ENCODE data around the gene COL4A1.
A peak's percentile ranks its signal among the peaks of the same experiment; 100 is the strongest.

Gene COL4A1

GRCh38 chr13:110103534-110103933 lies 203.4 kb downstream of the COL4A1 start:
- no peak for DNase-seq (ENCODE audit: low read depth in 1 of 2, low spot score in 1 of 2)
- TF ChIP-seq CTCF (IDR thresholded peaks at IDR 0.05; ENCODE audit: insufficient read depth, low read length) (no peak), POLR2AphosphoS5 (IDR thresholded peaks at IDR 0.05; ENCODE audit: low read depth) (no peak), SPI1 (IDR thresholded peaks at IDR 0.05; ENCODE audit: borderline replicate concordance, low read depth) (0 out of 2 replicates have a peak, but pooled peaks have one; percentile 23), REST (IDR thresholded peaks at IDR 0.05; ENCODE audit: insufficient replicate concordance, low read depth) (no peak)
- Histone ChIP-seq H3K27me3 (ENCODE audit: insufficient read depth, poor library complexity, severe bottlenecking) (no peaks in the 10 kb centered on the region), H3K27ac (replicated peaks) (no peak overlapping the region), H3K4me3 (replicated peaks; ENCODE audit: insufficient read depth, low read length) (no peak overlapping the region)

- no peak for DNase-seq (ENCODE audit: low read depth in 1 of 2, low spot score in 1 of 2)
- Histone ChIP-seq H3K27me3 (ENCODE audit: insufficient read depth, poor library complexity, severe bottlenecking) (no peaks in the 10 kb centered on the region), H3K4me3 (replicated peaks; ENCODE audit: insufficient read depth, low read length) (no peak overlapping the region), H3K27ac (replicated peaks) (no peak overlapping the region)
- no peak for TF ChIP-seq CTCF (IDR thresholded peaks at IDR 0.05; ENCODE audit: insufficient read depth, low read length)
- no peak for TF ChIP-seq REST (IDR thresholded peaks at IDR 0.05; ENCODE audit: insufficient replicate concordance, low read depth)
- no peak for TF ChIP-seq SPI1 (IDR thresholded peaks at IDR 0.05; ENCODE audit: borderline replicate concordance, low read depth)
- TF ChIP-seq GABPA (IDR thresholded peaks at IDR 0.05; ENCODE audit: low read depth), result no peak
- TF ChIP-seq POLR2AphosphoS5 (IDR thresholded peaks at IDR 0.05; ENCODE audit: low read depth), result no peak
Measured at GRCh38 chr13:110103026-110103425, 203.9 kb downstream of the COL4A1 start.

- DNase-seq (ENCODE audit: low read depth in 1 of 2, low spot score in 1 of 2), result no peak
- H3K27me3 ChIP-seq (ENCODE audit: insufficient read depth, poor library complexity, severe bottlenecking), result no peaks in the 10 kb centered on the region
- TF ChIP-seq SPI1 (IDR thresholded peaks at IDR 0.05; ENCODE audit: borderline replicate concordance, low read depth) (no peak), POLR2AphosphoS5 (IDR thresholded peaks at IDR 0.05; ENCODE audit: low read depth) (no peak), CTCF (IDR thresholded peaks at IDR 0.05; ENCODE audit: insufficient read depth, low read length) (no peak)
- no peak overlapping the region for H3K4me3 ChIP-seq (replicated peaks; ENCODE audit: insufficient read depth, low read length)
- H3K27ac ChIP-seq (replicated peaks), result no peak overlapping the region
Measured at GRCh38 chr13:110102053-110102452, 204.9 kb downstream of the COL4A1 start.

- TF ChIP-seq REST (IDR thresholded peaks at IDR 0.05; ENCODE audit: insufficient replicate concordance, low read depth) (no peak), CTCF (IDR thresholded peaks at IDR 0.05; ENCODE audit: insufficient read depth, low read length) (no peak), GABPA (IDR thresholded peaks at IDR 0.05; ENCODE audit: low read depth) (no peak), POLR2AphosphoS5 (IDR thresholded peaks at IDR 0.05; ENCODE audit: low read depth) (no peak), SPI1 (IDR thresholded peaks at IDR 0.05; ENCODE audit: borderline replicate concordance, low read depth) (no peak)
- no peak overlapping the region for H3K27ac ChIP-seq (replicated peaks)
- DNase-seq (ENCODE audit: low read depth in 1 of 2, low spot score in 1 of 2), result no peak
- H3K4me3 ChIP-seq (replicated peaks; ENCODE audit: insufficient read depth, low read length), result no peak overlapping the region
- no peaks in the 10 kb centered on the region for H3K27me3 ChIP-seq (ENCODE audit: insufficient read depth, poor library complexity, severe bottlenecking)
Measured at GRCh38 chr13:110099922-110100321, 207.0 kb downstream of the COL4A1 start.
